ENCODE data around the gene LRRC4C. TPM values are rescaled to one million over a fixed set of nuclear protein-coding genes. Genes with fewer than 3 reads are reported as not detected.
"Not testable (repeated sequence)": the region's sequence is repeated elsewhere in the genome, so short reads cannot be mapped to it uniquely, and the experiment has no call there.

The LRRC4C gene
- total RNA-seq, 1 experiment from 2014 or later: not detected

DNA sequence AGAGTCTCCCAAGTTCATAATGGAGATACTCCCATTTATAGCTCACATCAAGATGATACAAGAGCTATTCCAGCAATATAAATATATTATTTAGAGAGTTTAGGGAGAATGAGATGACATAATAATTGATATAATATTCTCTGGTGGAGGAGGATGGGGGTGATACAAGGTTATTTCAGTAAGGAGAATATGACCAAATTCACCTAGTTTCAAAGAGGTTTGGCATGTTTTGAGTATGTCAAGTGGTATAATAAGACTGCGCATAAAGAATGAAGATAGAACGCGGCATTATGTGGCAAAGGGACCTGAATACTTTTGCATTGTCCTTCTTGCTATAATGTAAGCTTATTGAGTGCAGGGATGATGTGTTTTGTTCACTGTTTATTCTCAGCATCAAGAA is 1283.5 kb downstream of the LRRC4C start:
- DNase-seq (ENCODE audit: unreplicated experiment): no peak
- ChIA-PET CTCF (interaction anchor here (0.6 to 1.3 kb wide), 4 partner anchors 118 to 861 kb away, joined by 3 to 5 read pairs (median 3); no protein-coding TSS in a partner anchor), POLR2A (no interaction called here)
- Mint-ChIP-seq H3K27me3 (ENCODE audit: insufficient read depth, unreplicated experiment) (no peaks in the 10 kb centered on the region), H3K4me3 (ENCODE audit: unreplicated experiment) (no peak overlapping the region), H3K4me1 (ENCODE audit: insufficient read depth, unreplicated experiment) (no peaks in the 10 kb centered on the region), H3K9me3 (ENCODE audit: unreplicated experiment) (no peaks in the 10 kb centered on the region), H3K36me3 (ENCODE audit: insufficient read depth, unreplicated experiment) (peaks cover under 1% of the 10 kb centered on the region), H3K27ac (ENCODE audit: low read depth, unreplicated experiment) (no peak overlapping the region)
- intact Hi-C loops (cut with micrococcal nuclease): no loop called here
- no TSS peak for BruUV-seq (replicated peaks)
- TF ChIP-seq, protein P1, sequence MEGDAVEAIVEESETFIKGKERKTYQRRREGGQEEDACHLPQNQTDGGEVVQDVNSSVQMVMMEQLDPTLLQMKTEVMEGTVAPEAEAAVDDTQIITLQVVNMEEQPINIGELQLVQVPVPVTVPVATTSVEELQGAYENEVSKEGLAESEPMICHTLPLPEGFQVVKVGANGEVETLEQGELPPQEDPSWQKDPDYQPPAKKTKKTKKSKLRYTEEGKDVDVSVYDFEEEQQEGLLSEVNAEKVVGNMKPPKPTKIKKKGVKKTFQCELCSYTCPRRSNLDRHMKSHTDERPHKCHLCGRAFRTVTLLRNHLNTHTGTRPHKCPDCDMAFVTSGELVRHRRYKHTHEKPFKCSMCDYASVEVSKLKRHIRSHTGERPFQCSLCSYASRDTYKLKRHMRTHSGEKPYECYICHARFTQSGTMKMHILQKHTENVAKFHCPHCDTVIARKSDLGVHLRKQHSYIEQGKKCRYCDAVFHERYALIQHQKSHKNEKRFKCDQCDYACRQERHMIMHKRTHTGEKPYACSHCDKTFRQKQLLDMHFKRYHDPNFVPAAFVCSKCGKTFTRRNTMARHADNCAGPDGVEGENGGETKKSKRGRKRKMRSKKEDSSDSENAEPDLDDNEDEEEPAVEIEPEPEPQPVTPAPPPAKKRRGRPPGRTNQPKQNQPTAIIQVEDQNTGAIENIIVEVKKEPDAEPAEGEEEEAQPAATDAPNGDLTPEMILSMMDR (IDR thresholded peaks at IDR 0.05; ENCODE audit: unreplicated experiment): no peak

DNA sequence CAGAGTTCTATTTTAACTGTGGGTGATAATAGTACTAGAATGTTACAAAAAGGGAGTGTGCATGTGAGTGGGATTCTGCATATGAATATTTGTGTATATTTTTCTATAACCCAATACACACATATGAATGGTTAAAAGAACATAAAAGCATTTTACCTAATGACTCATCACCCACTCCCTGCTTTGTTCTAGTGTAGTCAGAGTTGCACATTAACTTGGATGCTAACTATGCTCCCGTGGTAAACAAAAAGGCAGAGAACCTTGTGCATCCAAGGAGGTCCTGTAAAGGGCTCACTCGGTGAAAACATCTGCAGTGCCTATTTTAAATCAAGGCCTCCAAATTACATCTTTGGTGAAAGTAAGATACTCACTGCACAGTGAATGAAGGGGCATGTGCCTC is 1289.4 kb downstream of the LRRC4C start:
- H3K4me1 Mint-ChIP-seq (ENCODE audit: insufficient read depth, unreplicated experiment): peaks cover 7% of the 10 kb centered on the region
- H3K36me3 Mint-ChIP-seq (ENCODE audit: insufficient read depth, unreplicated experiment): peaks cover 8% of the 10 kb centered on the region
- peaks cover 5% of the 10 kb centered on the region for H3K9me3 Mint-ChIP-seq (ENCODE audit: unreplicated experiment)
- ChIA-PET POLR2A (no interaction called here), CTCF (no interaction called here)
- intact Hi-C loops (cut with micrococcal nuclease): no loop called here
- TF ChIP-seq, protein P1 (IDR thresholded peaks at IDR 0.05; ENCODE audit: unreplicated experiment): no peak
- peak; percentile 48 for DNase-seq (ENCODE audit: unreplicated experiment)
- H3K27me3 Mint-ChIP-seq (ENCODE audit: insufficient read depth, unreplicated experiment): no peaks in the 10 kb centered on the region
- no TSS peak for BruUV-seq (replicated peaks)
- no peak overlapping the region for H3K4me3 Mint-ChIP-seq (ENCODE audit: unreplicated experiment)
- peak overlapping the region; percentile 52 for H3K27ac Mint-ChIP-seq (ENCODE audit: low read depth, unreplicated experiment)

DNA sequence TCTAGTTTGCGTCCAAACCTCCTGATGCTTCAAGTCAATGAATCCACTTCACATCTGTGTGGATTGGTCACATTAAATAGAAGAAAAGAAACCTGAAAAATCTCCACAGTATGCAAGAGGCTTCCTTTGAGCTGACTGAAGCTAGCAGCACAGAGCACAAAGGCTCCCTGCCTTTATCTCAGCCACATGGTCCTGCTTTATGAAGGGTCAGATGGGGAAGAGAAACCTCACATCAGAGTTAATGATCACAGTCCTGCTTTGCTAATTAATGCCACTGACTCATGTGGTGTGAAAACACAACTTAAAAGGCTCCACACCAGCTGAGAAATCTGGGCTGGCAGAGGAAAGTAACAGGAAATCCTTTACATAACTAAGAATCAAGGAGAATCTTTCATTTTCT is 1291.0 kb downstream of the LRRC4C start:
- Mint-ChIP-seq H3K4me1 (ENCODE audit: insufficient read depth, unreplicated experiment) (peaks cover 7% of the 10 kb centered on the region), H3K9me3 (ENCODE audit: unreplicated experiment) (peaks cover 8% of the 10 kb centered on the region), H3K27me3 (ENCODE audit: insufficient read depth, unreplicated experiment) (no peaks in the 10 kb centered on the region), H3K4me3 (ENCODE audit: unreplicated experiment) (no peak overlapping the region), H3K36me3 (ENCODE audit: insufficient read depth, unreplicated experiment) (peaks cover 12% of the 10 kb centered on the region), H3K27ac (ENCODE audit: low read depth, unreplicated experiment) (no peak overlapping the region)
- BruUV-seq (replicated peaks): no TSS peak
- no peak for DNase-seq (ENCODE audit: unreplicated experiment)
- TF ChIP-seq, protein P1 (IDR thresholded peaks at IDR 0.05; ENCODE audit: unreplicated experiment): no peak
- ChIA-PET POLR2A (no interaction called here), CTCF (interaction anchor here (0.6 to 1.6 kb wide), 3 partner anchors 33 to 1700 kb away, joined by 3 to 6 read pairs (median 3); no protein-coding TSS in a partner anchor)
- intact Hi-C loops (cut with micrococcal nuclease): no loop called here

DNA sequence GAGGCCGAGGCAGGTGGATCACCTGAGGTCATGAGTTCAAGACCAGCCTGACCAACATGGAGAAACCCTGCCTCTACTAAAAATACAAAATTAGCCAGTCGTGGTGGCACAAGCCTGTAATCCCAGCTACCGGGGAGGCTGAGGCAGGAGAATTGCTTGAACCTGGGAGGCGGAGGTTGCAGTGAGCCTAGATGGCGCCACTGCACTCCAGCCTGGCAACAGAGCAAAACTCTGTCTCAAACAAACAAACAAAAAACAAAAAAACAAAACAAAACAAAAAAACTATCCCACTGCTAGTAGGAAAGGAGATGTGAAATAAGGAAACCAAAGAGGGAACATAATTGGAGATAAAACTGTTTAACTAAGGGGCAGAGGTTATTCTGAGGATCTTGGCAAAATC is 1291.6 kb downstream of the LRRC4C start:
- H3K27me3 Mint-ChIP-seq (ENCODE audit: insufficient read depth, unreplicated experiment); intact Hi-C loops (cut with micrococcal nuclease); BruUV-seq (replicated peaks); DNase-seq (ENCODE audit: unreplicated experiment); H3K9me3 Mint-ChIP-seq (ENCODE audit: unreplicated experiment); H3K4me3 Mint-ChIP-seq (ENCODE audit: unreplicated experiment); POLR2A ChIA-PET; H3K27ac Mint-ChIP-seq (ENCODE audit: low read depth, unreplicated experiment): not testable (repeated sequence)
- peaks cover 12% of the 10 kb centered on the region for H3K36me3 Mint-ChIP-seq (ENCODE audit: insufficient read depth, unreplicated experiment)
- H3K4me1 Mint-ChIP-seq (ENCODE audit: insufficient read depth, unreplicated experiment): peaks cover 12% of the 10 kb centered on the region
- CTCF ChIA-PET: interaction anchor here (0.7 to 1.6 kb wide), 2 partner anchors 126 to 1699 kb away, joined by 3 to 6 read pairs; no protein-coding TSS in a partner anchor

DNA sequence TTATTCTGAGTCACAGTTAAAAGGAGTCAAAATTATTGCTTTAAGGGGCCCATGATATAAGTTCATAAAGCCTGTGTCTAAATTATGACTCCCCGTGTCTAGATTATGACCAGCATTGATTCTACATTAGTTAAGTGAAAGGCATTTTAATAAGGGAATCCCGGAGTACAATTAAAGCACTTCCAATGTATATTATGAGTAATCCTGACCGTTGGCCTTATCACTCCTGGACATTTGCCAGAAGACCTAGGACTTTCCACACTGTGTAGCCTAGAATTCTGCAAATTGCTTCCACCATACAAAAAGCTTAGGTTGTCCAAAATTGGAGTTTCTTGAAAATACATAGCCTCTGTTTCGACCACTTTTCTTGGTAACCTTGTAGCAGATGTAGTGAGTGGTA is 1292.6 kb downstream of the LRRC4C start:
- peaks cover 12% of the 10 kb centered on the region for H3K36me3 Mint-ChIP-seq (ENCODE audit: insufficient read depth, unreplicated experiment)
- POLR2A ChIA-PET: interaction anchor here (0.7 kb wide), 1 partner anchor 34 kb away, joined by 3 read pairs; no protein-coding TSS in a partner anchor
- no peak overlapping the region for H3K27ac Mint-ChIP-seq (ENCODE audit: low read depth, unreplicated experiment)
- peaks cover 18% of the 10 kb centered on the region for H3K4me1 Mint-ChIP-seq (ENCODE audit: insufficient read depth, unreplicated experiment)
- no TSS peak for BruUV-seq (replicated peaks)
- H3K27me3 Mint-ChIP-seq (ENCODE audit: insufficient read depth, unreplicated experiment): no peaks in the 10 kb centered on the region
- intact Hi-C loops (cut with micrococcal nuclease): no loop called here
- peak; percentile 34 for DNase-seq (ENCODE audit: unreplicated experiment)
- CTCF ChIA-PET: interaction anchor here (1.6 kb wide), 1 partner anchor 127 kb away, joined by 6 read pairs; no protein-coding TSS in a partner anchor
- TF ChIP-seq, protein P1 (IDR thresholded peaks at IDR 0.05; ENCODE audit: unreplicated experiment): no peak
- no peak overlapping the region for H3K4me3 Mint-ChIP-seq (ENCODE audit: unreplicated experiment)
- peaks cover 8% of the 10 kb centered on the region for H3K9me3 Mint-ChIP-seq (ENCODE audit: unreplicated experiment)

All from MCF 10A (cell line).